Activated T-helper 17 cell treated with anti-CD3 and anti-CD28 coated beads, Interleukin-2, amount 50 U/mL, for 72 hours (primary cell): Measurements from ENCODE around the gene DPH3. TPM values are rescaled to one million over a fixed set of nuclear protein-coding genes. Genes with fewer than 3 reads are reported as not detected.

Experiments used
- ATAC-seq: fragments of 150-1000 bp; cut with Tn5 transposase; replicated peaks from 2 replicates; pipeline ENCODE4 v1.10.0; 2021; ENCODE audit warnings: mild to moderate bottlenecking, moderate library complexity
- H3K27ac Mint-ChIP-seq: one replicate; pipeline ENCODE4 v1.8.0; 2022; ENCODE audit warnings: mixed read lengths
- H3K27me3 Mint-ChIP-seq: one replicate; pipeline ENCODE4 v1.8.0; 2022; ENCODE audit warnings: mixed read lengths
- H3K36me3 Mint-ChIP-seq: one replicate; pipeline ENCODE4 v1.8.0; 2022; ENCODE audit warnings: low read depth, mild to moderate bottlenecking, mixed read lengths
- H3K4me1 Mint-ChIP-seq: one replicate; pipeline ENCODE4 v1.8.0; 2022; ENCODE audit warnings: mixed read lengths
- H3K4me3 Mint-ChIP-seq: one replicate; pipeline ENCODE4 v1.8.0; 2022; ENCODE audit warnings: mild to moderate bottlenecking, mixed read lengths
- H3K9me3 Mint-ChIP-seq: one replicate; pipeline ENCODE4 v1.8.0; 2022; ENCODE audit warnings: mixed read lengths
- total RNA-seq, 2 donors: library from RNA; stranded (reverse); gene quantifications; one replicate each; pipeline ENCODE4 v1.2.3, GENCODE V29; 2022

The DPH3 gene
- total RNA-seq, 2 donors from 2014 or later, result 10.0 to 22.5 TPM

DNA sequence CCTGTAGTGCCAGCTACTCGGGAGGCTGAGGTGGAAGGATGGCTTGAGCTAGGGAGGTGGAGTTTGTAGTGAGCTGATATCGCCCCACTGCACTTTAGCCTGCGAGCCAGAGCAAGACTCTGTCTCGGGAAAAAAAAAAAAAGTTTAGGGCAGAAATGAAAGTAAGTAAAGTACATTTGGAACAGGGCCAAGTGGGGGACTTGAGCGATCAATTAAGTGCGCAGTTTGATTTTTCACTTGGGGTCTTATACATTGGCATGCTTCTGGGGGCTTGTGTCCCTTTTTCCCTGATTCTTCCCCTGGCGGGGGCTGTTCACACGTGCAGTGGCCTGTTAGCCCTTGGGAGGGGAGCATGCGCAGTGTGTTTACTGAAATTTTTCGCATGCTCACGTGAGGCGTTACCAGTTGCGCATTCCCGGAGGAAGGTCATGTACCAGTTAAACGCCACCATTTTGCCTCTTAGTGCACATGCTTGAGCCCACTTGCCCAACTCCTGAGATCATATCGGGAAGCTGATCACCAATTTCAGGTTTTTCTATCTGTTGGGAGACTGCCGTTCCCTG is 48.3 kb downstream of the DPH3 start:
- no peak for ATAC-seq
- H3K4me1 Mint-ChIP-seq, result no peaks in the 10 kb centered on the region
- H3K4me3 Mint-ChIP-seq, result no peak overlapping the region
- H3K9me3 Mint-ChIP-seq, result no peaks in the 10 kb centered on the region
- peaks cover 3% of the 10 kb centered on the region for H3K27me3 Mint-ChIP-seq
- no peaks in the 10 kb centered on the region for H3K36me3 Mint-ChIP-seq
- H3K27ac Mint-ChIP-seq, result no peak overlapping the region

- H3K4me1 Mint-ChIP-seq, result no peaks in the 10 kb centered on the region
- H3K9me3 Mint-ChIP-seq, result no peaks in the 10 kb centered on the region
- H3K27me3 Mint-ChIP-seq, result peaks cover 3% of the 10 kb centered on the region
- H3K36me3 Mint-ChIP-seq, result no peaks in the 10 kb centered on the region
- no peak overlapping the region for H3K27ac Mint-ChIP-seq
- no peak for ATAC-seq
- no peak overlapping the region for H3K4me3 Mint-ChIP-seq
Observed at GRCh38 chr3:16214366-16214765, 50.4 kb downstream of the DPH3 start.

DNA sequence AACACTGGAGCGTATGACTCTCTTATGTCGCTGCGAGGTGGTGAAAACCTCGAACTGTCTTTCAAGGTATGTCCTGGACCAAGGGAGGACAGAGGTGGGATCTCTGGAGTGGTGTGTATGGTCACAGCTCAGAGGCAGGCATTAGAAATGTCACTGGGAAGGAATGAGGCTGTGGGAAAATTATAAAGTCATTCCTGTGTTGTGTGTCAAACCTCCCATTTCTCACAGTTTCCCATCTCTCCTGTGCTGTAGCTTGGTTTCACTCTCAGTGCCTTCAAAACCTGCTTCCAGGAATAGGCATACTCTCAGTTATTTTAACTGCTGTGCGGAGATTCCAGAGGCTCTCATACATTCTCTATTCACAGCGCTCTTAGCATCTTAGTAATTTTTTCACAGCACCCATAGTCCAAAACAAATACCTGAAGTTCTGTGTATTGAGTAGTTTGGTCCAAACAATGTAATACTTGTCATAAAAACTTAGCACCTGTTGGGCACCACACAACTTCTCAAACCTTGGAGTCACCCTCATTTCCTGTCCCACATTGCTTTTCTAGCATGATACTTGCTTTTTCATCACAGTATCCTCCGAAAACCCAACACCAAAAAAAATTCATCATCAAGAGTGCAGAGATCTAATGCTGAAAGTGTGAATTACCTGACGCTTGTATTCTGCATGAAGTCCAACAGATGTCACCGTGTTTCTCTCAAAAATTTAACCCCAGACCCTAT is 53.4 kb downstream of the DPH3 start:
- Mint-ChIP-seq H3K27me3 (peaks cover 3% of the 10 kb centered on the region), H3K36me3 (no peaks in the 10 kb centered on the region), H3K4me3 (no peak overlapping the region), H3K4me1 (no peaks in the 10 kb centered on the region), H3K9me3 (no peaks in the 10 kb centered on the region), H3K27ac (no peak overlapping the region)
- ATAC-seq, result peak; percentile 59

Other genes starting within 250 kb of the DPH3 start
- gene GALNT15, start 90.3 kb downstream of the DPH3 start, total RNA-seq, result under 1 TPM in 1 of 2 donors, not detected in 1; 0.22 TPM
- gene OXNAD1, start 269 bp upstream of the DPH3 start, total RNA-seq, result 10 to 100 TPM; 31.4 to 32.4 TPM
- gene RFTN1, start 248.8 kb upstream of the DPH3 start, total RNA-seq, result 100 to 1,000 TPM; 112 to 139 TPM